Peyer's patch (tissue), 4 donors: Measurements from ENCODE around the gene SPTSSB. TPM values are rescaled to one million over a fixed set of nuclear protein-coding genes. Genes with fewer than 3 reads are reported as not detected.

Experiments
- DNase-seq, 3 donors: peaks; one replicate each; pipeline ENCODE4 v3.0.0-alpha.2; 2017 to 2019
- H3K27ac ChIP-seq, 4 donors: fragments of 200-600 bp; sonication (generic); one replicate each; pipeline ENCODE4 v1.5.1; 2016 to 2019
- H3K27me3 ChIP-seq, 2 donors: fragments of 200-600 bp; sonication (generic); one replicate each; pipeline ENCODE4 v1.5.1; 2019
- H3K36me3 ChIP-seq, 3 donors: fragments of 200-600 bp; sonication (generic); one replicate each; pipeline ENCODE4 v1.5.1; 2016 to 2019
- H3K4me1 ChIP-seq, 4 donors: fragments of 200-600 bp; sonication (generic); one replicate each; pipeline ENCODE4 v1.5.1; 2016 to 2019
- H3K4me3 ChIP-seq, 4 donors: fragments of 200-600 bp; sonication (generic); 1 replicate in 3 of 4; 2 replicates in 1 of 4; pipeline ENCODE4 v1.5.1; 2016 to 2019; ENCODE audit warnings: mild to moderate bottlenecking in 1 of 4
- H3K9me3 ChIP-seq, 4 donors: fragments of 200-600 bp; sonication (generic); one replicate each; pipeline ENCODE4 v1.5.1; 2016 to 2019; ENCODE audit warnings: mild to moderate bottlenecking in 1 of 4
- POLR2A ChIP-seq, 2 donors: fragments of 450-650 bp; IDR thresholded peaks; one replicate each; pipeline ENCODE4 v1.5.1; 2017; ENCODE audit warnings: antibody characterized with exemption in 2 of 2, mild to moderate bottlenecking in 2 of 2, moderate library complexity in 2 of 2
- total RNA-seq, 4 donors: library from RNA; depleted of rRNA; stranded (reverse); fragments of >200 nt; gene quantifications; one replicate each; pipeline ENCODE4 v1.1.0, GENCODE V29; 2016
- TF ChIP-seq, protein P1 (sequence below), 6 experiments: fragments of 450-650 bp in 4 of 6; fragments of 200-600 bp in 2 of 6; sonication (generic) in 1 of 6; IDR thresholded peaks; one replicate each; pipeline ENCODE4 v1.5.1; 2017 to 2019; ENCODE audit warnings: antibody characterized with exemption in 6 of 6, mild to moderate bottlenecking in 3 of 6, moderate library complexity in 1 of 6

The SPTSSB gene
- total RNA-seq, 4 donors from 2014 or later = not detected

DNA sequence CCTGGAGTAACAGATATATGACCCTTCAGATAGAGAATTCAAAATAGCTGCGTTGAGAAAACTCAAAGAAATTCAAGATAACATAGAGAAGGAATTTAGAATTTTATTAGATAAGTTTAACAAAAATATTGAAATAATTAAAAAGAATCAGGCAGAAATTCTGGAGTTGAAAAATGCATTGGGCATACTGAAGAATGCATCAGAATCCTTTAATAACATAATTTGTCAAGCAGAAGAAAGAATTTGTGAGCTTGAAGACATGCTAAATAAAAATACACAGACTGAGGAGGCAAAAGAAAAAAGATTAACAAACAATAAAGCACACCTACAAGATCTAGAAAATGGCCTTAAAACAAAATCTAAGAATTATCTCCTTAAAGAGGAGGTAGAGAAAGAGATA, 50.5 kb downstream of the SPTSSB start:
- H3K27ac ChIP-seq = no peak overlapping the region

DNA sequence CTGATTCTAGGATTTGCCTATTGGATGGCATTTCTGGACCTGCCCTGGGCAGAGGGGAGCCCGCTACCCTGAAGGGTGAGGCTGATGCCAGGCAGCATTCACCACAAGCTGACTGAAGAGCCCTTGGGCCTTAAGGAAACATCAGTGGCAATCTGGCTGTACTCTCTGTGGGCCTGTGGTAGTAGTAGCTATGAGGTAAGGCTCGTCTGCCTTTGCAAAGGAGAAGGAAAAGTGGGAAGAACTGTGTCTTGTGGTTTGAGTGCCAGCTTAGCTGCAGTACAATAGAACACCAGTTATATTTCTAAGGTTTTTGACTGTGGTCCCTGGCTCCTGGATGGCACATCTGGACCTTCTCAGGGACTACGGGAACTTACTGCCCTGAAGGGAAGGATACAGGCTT, 51.5 kb downstream of the SPTSSB start:
- no peak for TF ChIP-seq POLR2A (IDR thresholded peaks at IDR 0.05)
- TF ChIP-seq, protein P1, sequence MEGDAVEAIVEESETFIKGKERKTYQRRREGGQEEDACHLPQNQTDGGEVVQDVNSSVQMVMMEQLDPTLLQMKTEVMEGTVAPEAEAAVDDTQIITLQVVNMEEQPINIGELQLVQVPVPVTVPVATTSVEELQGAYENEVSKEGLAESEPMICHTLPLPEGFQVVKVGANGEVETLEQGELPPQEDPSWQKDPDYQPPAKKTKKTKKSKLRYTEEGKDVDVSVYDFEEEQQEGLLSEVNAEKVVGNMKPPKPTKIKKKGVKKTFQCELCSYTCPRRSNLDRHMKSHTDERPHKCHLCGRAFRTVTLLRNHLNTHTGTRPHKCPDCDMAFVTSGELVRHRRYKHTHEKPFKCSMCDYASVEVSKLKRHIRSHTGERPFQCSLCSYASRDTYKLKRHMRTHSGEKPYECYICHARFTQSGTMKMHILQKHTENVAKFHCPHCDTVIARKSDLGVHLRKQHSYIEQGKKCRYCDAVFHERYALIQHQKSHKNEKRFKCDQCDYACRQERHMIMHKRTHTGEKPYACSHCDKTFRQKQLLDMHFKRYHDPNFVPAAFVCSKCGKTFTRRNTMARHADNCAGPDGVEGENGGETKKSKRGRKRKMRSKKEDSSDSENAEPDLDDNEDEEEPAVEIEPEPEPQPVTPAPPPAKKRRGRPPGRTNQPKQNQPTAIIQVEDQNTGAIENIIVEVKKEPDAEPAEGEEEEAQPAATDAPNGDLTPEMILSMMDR (IDR thresholded peaks at IDR 0.05) = no peak
- no peak for DNase-seq
- no peak overlapping the region for H3K27ac ChIP-seq

More for the DNA sequence above, 50.5 kb downstream of the SPTSSB start:
- Histone ChIP-seq H3K9me3 (no peaks in the 10 kb centered on the region), H3K36me3 (no peaks in the 10 kb centered on the region), H3K4me1 (no peaks in the 10 kb centered on the region), H3K4me3 (no peak overlapping the region), H3K27me3 (no peaks in the 10 kb centered on the region)
- TF ChIP-seq POLR2A (IDR thresholded peaks at IDR 0.05) = no peak
- TF ChIP-seq, protein P1 (IDR thresholded peaks at IDR 0.05) = no peak
- no peak for DNase-seq

DNA sequence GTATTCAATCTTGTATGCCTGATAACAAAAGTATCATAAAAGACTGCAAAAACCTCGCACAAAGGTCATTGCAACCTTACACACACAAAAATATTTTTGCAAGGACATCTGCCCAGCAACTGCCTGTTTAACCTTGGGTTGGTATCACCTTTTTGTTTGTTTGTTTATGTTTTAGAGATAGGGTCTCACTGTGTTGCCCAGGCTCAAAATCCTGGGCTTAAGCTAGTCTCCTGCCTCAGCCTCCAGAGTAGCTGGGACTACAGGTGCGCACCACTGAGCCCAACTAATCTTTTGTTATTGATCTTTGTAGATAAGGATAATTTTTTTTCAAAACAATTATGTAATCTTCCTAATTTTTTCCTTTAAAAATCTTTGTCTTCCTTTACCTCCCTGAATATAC, 54.2 kb downstream of the SPTSSB start:
- Histone ChIP-seq H3K27ac (no peak overlapping the region), H3K36me3 (no peaks in the 10 kb centered on the region), H3K4me1 (no peaks in the 10 kb centered on the region), H3K4me3 (no peak overlapping the region), H3K9me3 (no peaks in the 10 kb centered on the region), H3K27me3 (no peaks in the 10 kb centered on the region)
- no peak for TF ChIP-seq POLR2A (IDR thresholded peaks at IDR 0.05)
- TF ChIP-seq, protein P1 (IDR thresholded peaks at IDR 0.05) = no peak
- no peak for DNase-seq

More for the DNA sequence above, 51.5 kb downstream of the SPTSSB start:
- Histone ChIP-seq H3K36me3 (no peaks in the 10 kb centered on the region), H3K4me3 (no peak overlapping the region), H3K4me1 (no peaks in the 10 kb centered on the region), H3K9me3 (no peaks in the 10 kb centered on the region), H3K27me3 (no peaks in the 10 kb centered on the region)

DNA sequence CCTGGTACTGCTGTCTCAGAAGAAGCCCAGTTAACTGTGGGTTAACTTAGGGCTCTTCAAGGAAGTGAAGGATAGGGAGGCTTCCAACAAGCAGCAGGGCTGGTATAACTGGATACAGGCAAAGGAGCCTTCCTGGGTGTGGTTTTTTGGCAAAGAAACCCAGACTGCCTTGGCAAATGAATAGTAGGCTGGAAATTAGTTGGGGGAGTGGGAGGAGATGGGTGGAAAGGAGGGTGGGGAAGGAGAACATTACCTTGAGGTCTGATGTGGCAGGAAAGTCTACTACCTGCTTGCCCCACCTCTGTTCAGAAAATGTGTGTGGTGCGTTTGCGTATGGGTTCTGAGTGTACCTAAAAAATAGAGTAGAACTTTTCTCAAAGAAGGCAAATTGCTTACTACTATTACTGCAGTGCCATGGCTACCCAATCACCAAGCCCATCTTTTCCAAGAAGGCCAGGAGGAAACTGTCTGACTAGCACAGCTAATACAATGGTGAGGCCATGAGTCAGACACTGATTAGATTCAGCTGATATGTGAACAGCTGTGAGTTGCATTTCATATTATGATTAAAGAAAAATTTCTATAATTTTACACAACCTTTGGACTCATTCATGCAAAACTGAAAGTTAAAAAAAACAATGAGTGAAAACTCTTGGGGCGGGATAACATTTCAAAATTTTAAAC, 55.2 kb downstream of the SPTSSB start:
- Histone ChIP-seq H3K27ac (no peak overlapping the region), H3K4me3 (no peak overlapping the region), H3K9me3 (no peaks in the 10 kb centered on the region), H3K4me1 (no peaks in the 10 kb centered on the region), H3K36me3 (no peaks in the 10 kb centered on the region), H3K27me3 (no peaks in the 10 kb centered on the region)
- TF ChIP-seq POLR2A (IDR thresholded peaks at IDR 0.05) = no peak
- TF ChIP-seq, protein P1 (IDR thresholded peaks at IDR 0.05) = no peak
- DNase-seq = no peak

DNA sequence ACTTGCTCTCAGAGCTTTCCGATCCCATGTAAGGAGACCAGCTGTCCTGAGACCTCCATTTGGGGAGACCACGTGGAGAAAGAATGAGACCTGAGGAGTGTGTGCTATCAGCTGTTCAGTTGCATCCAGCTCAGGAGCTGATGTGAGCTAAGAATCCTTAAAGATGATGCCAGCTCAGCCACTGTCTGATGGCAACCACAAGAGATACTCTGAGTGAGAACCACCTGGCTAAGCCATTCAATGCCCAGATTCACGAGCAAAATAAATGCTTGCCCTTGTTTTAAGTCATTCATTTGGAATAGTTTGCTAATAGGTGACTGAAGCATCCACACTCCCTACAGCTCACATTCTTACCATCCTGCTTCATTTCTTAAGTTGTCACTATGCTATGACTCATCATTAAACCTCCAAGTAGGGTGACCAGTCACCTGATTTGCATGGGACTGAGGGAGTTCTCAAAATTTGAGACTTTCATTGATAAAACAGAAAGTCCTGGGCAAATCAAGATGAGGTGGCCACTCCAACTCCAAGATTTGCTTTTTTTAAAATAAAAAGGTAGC, 56.4 kb downstream of the SPTSSB start:
- H3K4me3 ChIP-seq = no peak overlapping the region
- no peak for TF ChIP-seq POLR2A (IDR thresholded peaks at IDR 0.05)
- TF ChIP-seq, protein P1 (IDR thresholded peaks at IDR 0.05) = no peak
- no peaks in the 10 kb centered on the region for H3K27me3 ChIP-seq
- no peaks in the 10 kb centered on the region for H3K9me3 ChIP-seq
- peaks cover 0 to 2% (median 0%) of the 10 kb centered on the region in 4 donors for H3K4me1 ChIP-seq
- no peak for DNase-seq
- H3K36me3 ChIP-seq = no peaks in the 10 kb centered on the region
- no peak overlapping the region for H3K27ac ChIP-seq
